ENCODE data around the gene COL11A2.
"Not testable (repeated sequence)": the region's sequence is repeated elsewhere in the genome, so short reads cannot be mapped to it uniquely, and the experiment has no call there.

The COL11A2 gene

DNA sequence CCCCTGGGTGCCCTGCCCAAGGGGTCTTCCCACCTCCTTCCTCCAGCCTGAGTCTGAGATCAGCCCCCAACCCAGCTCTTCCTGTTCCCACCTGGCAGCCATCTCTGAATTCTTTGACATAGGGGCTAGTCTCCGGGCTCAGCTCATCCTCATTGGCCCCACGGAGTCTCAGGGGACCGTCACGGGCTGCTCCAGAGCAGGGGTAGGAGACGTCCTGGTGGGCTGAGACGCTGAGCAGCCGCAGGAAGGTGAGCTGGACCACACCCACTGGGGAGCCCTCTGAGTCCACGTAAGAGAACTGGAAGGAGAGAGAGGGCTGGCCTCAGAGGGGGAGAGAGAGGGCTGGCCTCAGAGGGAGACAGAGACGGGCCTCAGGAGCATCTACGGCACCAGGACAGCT is 28.1 kb downstream of the COL11A2 start:
- DNase-seq (no peak), ATAC-seq (no peak)
- no peaks in the 10 kb centered on the region for H3K9me3 Mint-ChIP-seq
- peaks cover 21% of the 10 kb centered on the region for H3K4me1 Mint-ChIP-seq
- no peak overlapping the region for H3K4me3 Mint-ChIP-seq
- peaks cover 7% of the 10 kb centered on the region for H3K27me3 Mint-ChIP-seq
- H3K27ac Mint-ChIP-seq = peak overlapping the region; percentile 36 to 56

DNA sequence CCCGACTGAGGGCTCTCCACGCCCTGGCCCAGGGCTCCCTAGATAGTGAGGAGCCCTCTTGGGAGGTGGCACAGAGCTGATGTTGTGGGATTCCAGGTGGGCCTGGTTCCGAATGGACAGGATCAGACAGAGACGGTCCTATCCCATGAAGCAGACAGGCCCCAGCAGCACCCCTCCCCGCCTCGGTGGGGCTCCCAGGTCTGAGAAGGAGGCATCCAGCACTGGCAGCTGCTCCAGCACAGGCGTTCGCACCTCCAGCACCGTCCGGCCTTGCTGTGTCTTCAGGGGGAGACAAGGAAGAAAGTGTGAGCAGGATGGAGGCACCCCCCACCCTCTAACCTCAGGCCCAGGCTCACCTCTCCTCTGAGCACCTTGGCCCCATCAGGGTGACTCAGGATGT is 28.7 kb downstream of the COL11A2 start:
- no peak for DNase-seq
- ATAC-seq = no peak
- H3K27me3 Mint-ChIP-seq = peaks cover 7% of the 10 kb centered on the region
- peaks cover 21% of the 10 kb centered on the region for H3K4me1 Mint-ChIP-seq
- no peaks in the 10 kb centered on the region for H3K9me3 Mint-ChIP-seq
- H3K4me3 Mint-ChIP-seq = no peak overlapping the region
- no peak overlapping the region for H3K27ac Mint-ChIP-seq

DNA sequence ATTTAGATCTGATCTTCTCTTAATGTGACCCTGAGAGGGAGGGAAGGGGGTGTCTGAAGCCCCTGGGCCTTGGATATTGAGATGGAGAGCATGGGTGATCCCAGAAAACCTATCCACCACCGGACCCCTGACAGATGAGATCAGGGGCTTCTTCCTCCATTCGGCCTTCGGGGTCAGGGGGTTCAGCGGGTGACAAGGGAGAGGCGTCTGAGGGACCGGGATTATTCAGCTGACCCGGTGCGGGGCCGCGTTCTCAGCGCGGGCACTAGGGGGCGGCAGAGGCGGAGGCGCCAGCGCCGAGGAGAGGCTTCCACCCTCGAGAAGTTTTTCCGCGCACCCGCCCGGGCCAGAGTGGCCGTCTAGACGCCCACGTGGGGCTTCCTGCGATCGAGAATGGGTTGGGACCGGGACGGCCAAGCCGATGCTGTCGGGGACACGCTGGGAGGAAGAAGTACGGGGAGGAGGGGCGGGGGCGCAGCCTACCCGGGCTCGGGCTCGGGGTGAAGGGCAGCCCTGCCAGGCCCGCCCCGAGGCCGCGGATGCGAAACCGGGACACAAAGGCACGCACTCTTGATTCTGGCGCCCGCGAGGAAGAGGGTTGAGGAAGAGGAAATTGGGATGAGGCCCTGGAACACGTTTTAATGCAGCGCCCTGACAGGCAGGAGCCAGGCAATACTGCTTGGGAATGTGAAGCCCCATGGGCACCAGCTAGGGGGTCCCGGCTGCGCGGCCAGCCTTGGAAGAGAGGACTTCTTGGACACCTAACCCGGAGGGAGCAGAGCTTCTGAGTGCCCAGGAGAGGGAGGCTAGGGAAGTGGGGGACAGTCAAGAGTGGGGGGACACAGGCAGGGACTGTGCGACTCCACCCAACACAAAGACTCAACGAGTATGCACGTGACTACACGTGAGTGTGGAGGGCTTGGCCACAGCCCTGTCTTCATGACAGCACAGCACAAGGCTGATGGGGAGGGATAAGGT is 30.6 kb downstream of the COL11A2 start:
- peaks cover 7% of the 10 kb centered on the region for H3K27me3 Mint-ChIP-seq
- peak overlapping the region; percentile 93 to 95 for H3K27ac Mint-ChIP-seq
- peak overlapping the region; percentile 89 to 93 for H3K4me3 Mint-ChIP-seq
- no peaks in the 10 kb centered on the region for H3K9me3 Mint-ChIP-seq
- ATAC-seq (peak; percentile 93), DNase-seq (peak; percentile 86 to 87)
- H3K4me1 Mint-ChIP-seq = peaks cover 21% of the 10 kb centered on the region

DNA sequence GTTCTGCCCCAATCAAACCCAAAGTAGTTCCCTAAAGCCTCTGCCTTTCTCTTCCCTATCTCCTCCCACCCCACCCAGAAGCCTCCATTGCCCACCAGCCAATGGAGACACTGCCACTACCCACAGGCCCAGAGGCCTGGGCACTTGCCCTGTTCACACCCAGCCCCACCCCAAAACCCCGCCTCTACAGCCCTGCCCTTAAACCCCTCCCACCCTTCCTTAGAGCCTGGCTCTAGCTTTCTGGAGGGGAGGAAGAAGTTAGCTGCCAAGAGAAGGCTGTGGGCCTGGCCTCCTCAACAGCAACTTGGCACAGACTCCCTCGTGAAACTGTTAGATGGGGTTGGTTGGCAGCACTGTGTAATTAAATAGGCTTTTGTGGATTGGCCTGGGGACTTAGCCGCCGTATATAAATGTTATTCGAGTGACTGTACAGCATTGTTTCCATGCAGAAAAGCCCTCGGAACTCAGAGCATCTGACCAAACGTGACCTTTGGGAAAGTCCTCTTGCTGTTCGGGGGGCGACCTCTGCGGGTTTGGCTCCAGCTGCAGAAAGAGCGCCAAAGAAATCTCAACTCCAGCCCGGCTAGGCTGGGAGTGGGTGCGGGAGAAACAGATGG is 31.4 kb downstream of the COL11A2 start:
- DNase-seq = no peak
- ATAC-seq = no peak
- Mint-ChIP-seq H3K27me3 (peaks cover 7% of the 10 kb centered on the region), H3K4me1 (peaks cover 21% of the 10 kb centered on the region), H3K9me3 (no peaks in the 10 kb centered on the region), H3K4me3 (peak overlapping the region; percentile 89 to 93), H3K27ac (peak overlapping the region in 1 of 2 donors; percentile 93)

- Mint-ChIP-seq H3K27ac (no peak overlapping the region), H3K4me1 (peaks cover 21% of the 10 kb centered on the region), H3K9me3 (no peaks in the 10 kb centered on the region), H3K27me3 (peaks cover 7% of the 10 kb centered on the region), H3K4me3 (no peak overlapping the region)
- no peak for DNase-seq
- ATAC-seq = no peak
Measured at GRCh38 chr6:33160096-33160495, 32.2 kb downstream of the COL11A2 start.

DNA sequence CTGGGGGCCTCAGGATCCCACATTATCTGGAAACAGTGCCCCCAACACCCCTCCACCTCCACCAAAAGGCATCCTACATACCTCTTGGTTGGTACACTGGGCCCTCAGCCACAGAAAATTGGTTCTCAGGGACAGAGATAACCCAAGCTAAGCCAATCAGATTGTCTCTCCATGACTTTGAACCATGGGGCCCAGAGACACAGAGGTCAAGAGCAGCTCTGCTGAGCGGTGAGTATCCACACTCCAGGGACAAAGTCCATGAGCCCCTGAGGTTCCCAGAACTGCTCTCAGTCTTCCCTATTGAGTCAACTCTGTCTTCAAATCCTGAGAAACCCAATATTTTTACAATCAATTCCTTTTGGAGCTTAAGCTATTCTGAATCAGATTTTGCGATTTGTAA is 35.3 kb downstream of the COL11A2 start:
- ATAC-seq (no peak), DNase-seq (no peak)
- no peaks in the 10 kb centered on the region for H3K27me3 Mint-ChIP-seq
- H3K4me3 Mint-ChIP-seq = no peak overlapping the region
- H3K9me3 Mint-ChIP-seq = peaks cover 1 to 7% of the 10 kb centered on the region in 2 donors
- H3K4me1 Mint-ChIP-seq = peaks cover 12% of the 10 kb centered on the region
- H3K27ac Mint-ChIP-seq = no peak overlapping the region

DNA sequence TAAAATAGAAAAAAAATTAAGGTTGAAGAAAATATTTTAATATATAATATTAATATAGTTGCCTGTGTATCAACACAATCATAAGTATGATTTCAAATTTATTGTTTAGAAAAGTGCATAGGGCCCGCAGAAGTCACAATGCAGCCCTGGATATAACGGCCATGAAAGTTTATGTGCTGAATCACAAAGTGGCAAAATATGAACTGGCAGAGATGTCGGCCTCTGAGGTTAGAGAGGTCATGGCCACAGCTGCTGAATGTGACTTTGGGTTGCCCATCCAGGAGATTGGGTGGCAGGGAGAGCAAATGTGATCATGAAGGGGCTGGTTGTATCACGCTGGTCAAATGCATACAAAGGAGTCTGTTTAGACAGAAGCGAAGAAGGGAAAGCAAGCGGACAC is 35.7 kb downstream of the COL11A2 start:
- H3K27ac Mint-ChIP-seq = no peak overlapping the region
- peaks cover 5 to 11% of the 10 kb centered on the region in 2 donors for H3K9me3 Mint-ChIP-seq
- ATAC-seq (no peak), DNase-seq (no peak)
- no peaks in the 10 kb centered on the region for H3K27me3 Mint-ChIP-seq
- no peak overlapping the region for H3K4me3 Mint-ChIP-seq
- H3K4me1 Mint-ChIP-seq = peaks cover 8% of the 10 kb centered on the region

- Mint-ChIP-seq H3K9me3 (peaks cover 5 to 12% of the 10 kb centered on the region in 2 donors), H3K4me3 (no peak overlapping the region), H3K4me1 (no peaks in the 10 kb centered on the region), H3K27me3 (peaks cover 11% of the 10 kb centered on the region), H3K27ac (no peak overlapping the region)
- no peak for DNase-seq
- ATAC-seq = no peak
Measured at GRCh38 chr6:33154349-33154748, 37.9 kb downstream of the COL11A2 start.

GRCh38 chr6:33151050-33151449 is 41.2 kb downstream of the COL11A2 start:
- ATAC-seq (no peak), DNase-seq (no peak)
- Mint-ChIP-seq H3K4me3 (no peak overlapping the region), H3K4me1 (no peaks in the 10 kb centered on the region), H3K9me3 (peaks cover 5 to 12% of the 10 kb centered on the region in 2 donors), H3K27me3 (peaks cover 19% of the 10 kb centered on the region), H3K27ac (no peak overlapping the region)

- not testable (repeated sequence) for H3K27ac Mint-ChIP-seq, H3K4me1 Mint-ChIP-seq, H3K4me3 Mint-ChIP-seq, ATAC-seq, DNase-seq
- H3K9me3 Mint-ChIP-seq = peaks cover 5 to 12% of the 10 kb centered on the region in 2 donors
- H3K27me3 Mint-ChIP-seq = peaks cover 19% of the 10 kb centered on the region
Measured at GRCh38 chr6:33150560-33150959, 41.7 kb downstream of the COL11A2 start.

DNA sequence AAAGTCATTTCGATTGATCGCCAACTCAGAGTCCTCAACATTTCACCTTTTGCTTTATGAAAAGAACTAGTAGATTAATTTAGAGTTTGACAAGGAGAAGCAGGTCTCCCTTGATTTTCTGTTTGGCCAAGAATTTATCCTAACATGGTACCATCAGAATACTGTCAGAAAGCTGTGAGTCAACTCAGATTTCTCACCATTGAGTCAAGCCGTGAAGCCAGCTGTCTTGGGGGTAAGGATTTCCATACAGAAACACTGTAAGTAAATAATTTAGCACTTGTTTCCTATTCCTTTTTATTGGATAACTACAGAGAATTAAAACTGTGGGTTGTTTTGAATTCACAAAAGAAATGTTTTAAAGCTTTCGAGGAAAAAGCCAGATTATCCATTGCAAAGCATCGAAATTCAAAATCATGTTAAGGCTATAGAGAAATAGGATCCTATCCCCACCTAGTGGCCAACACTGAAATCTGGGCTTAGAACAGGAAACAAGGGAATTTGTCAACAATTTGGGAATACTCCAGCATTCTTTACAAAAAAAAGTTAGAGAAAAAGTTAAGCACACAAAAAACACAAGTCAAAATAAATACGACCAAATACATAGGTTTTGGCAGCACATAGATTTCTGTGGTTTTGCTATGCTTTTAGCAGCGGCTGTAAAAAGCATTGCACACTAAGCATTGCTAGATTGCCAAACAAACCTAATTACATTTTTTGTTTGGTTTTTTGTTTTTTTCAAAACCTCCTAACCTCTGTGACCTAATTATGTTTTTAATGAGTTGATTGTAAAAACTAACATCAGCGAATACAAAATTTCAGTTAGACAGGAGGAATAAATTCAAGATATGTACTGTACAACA is 44.2 kb downstream of the COL11A2 start:
- no peak overlapping the region for H3K4me3 Mint-ChIP-seq
- H3K27ac Mint-ChIP-seq = no peak overlapping the region
- DNase-seq = no peak
- peaks cover 5 to 12% of the 10 kb centered on the region in 2 donors for H3K9me3 Mint-ChIP-seq
- peaks cover 5% of the 10 kb centered on the region for H3K4me1 Mint-ChIP-seq
- H3K27me3 Mint-ChIP-seq = peaks cover 24% of the 10 kb centered on the region
- ATAC-seq = no peak

DNA sequence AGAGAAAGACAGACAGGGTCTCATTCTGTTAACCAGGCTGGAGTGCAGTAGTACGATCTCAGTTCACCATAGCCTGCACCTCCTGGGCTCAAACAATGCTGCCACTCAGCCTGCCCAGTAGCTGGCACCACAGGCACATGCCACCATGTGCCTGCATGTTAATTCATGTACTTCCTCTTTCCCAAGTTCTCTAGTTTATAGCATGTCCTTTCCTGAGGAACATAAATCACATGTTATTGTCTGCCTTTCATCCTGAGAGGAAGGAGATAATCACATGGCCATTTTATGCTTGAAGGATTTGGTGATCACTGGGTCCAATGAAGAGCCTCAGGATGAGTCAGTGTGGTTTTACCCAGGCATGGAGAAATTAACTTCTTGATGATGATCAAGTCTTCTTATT is 47.9 kb downstream of the COL11A2 start:
- peaks cover 5% of the 10 kb centered on the region for H3K4me1 Mint-ChIP-seq
- no peak overlapping the region for H3K4me3 Mint-ChIP-seq
- H3K27ac Mint-ChIP-seq = no peak overlapping the region
- peaks cover 36% of the 10 kb centered on the region for H3K27me3 Mint-ChIP-seq
- peak; percentile 42 for ATAC-seq
- DNase-seq = no peak
- H3K9me3 Mint-ChIP-seq = no peaks in the 10 kb centered on the region

DNA sequence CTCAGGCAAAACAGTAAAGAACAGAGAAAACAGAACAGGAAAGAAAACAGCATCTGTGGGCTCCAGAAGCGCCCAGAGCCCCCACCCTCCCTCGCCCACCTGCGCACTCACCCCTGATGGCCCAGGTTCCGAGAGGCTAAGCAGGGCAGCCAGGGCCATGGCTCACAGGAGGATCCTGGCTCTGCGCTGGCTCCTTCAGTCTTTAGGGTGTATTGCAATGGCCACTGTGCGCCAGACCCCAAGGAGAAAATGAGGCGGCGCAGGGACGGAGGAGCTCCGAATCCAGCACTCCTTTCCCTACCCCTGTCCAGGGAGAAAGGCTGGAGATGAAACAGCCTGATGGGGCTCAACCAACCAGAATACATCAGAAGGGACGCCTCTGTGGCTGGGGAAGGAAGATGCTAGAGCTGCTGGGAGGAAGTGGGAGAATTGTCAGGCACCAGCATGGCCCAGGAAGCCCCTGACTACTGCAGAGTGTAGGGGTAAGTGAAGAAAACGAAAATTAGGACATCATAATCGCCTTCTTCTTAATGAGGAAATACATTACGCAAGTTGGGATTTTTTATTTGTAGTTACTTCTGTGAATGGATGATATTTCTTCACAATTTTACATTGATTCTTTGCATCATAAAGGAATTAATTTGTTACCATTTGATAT is 49.0 kb downstream of the COL11A2 start:
- Mint-ChIP-seq H3K4me1 (peaks cover 5% of the 10 kb centered on the region), H3K27me3 (peaks cover 28% of the 10 kb centered on the region), H3K9me3 (no peaks in the 10 kb centered on the region), H3K4me3 (no peak overlapping the region), H3K27ac (no peak overlapping the region)
- peak; percentile 39 for ATAC-seq
- DNase-seq = no peak

GRCh38 chr6:33142501-33143070 is 49.7 kb downstream of the COL11A2 start:
- H3K4me1 Mint-ChIP-seq = peaks cover 5% of the 10 kb centered on the region
- peaks cover 28% of the 10 kb centered on the region for H3K27me3 Mint-ChIP-seq
- H3K27ac Mint-ChIP-seq = no peak overlapping the region
- DNase-seq (no peak), ATAC-seq (no peak)
- no peaks in the 10 kb centered on the region for H3K9me3 Mint-ChIP-seq
- no peak overlapping the region for H3K4me3 Mint-ChIP-seq

GRCh38 chr6:33140556-33140955 is 51.7 kb downstream of the COL11A2 start:
- Mint-ChIP-seq H3K27me3 (peaks cover 28% of the 10 kb centered on the region), H3K27ac (no peak overlapping the region), H3K9me3 (no peaks in the 10 kb centered on the region), H3K4me1 (peaks cover 5% of the 10 kb centered on the region), H3K4me3 (no peak overlapping the region)
- ATAC-seq (no peak), DNase-seq (no peak)
